ENCODE measurements around the gene HOXD11.

Gene HOXD11

GRCh38 chr2:176068419-176068832 lies 38.7 kb upstream of the HOXD11 start:
- Histone ChIP-seq H3K4me1 (peaks cover 0 to 30% (median 22%) of the 10 kb centered on the region in 4 donors), H3K27ac (no peak overlapping the region), H3K4me3 (no peak overlapping the region), H3K27me3 (peaks cover 0 to 72% of the 10 kb centered on the region in 2 donors), H3K36me3 (no peaks in the 10 kb centered on the region), H3K9me3 (no peaks in the 10 kb centered on the region)
- no peak for TF ChIP-seq CTCF (IDR thresholded peaks at IDR 0.05)
- DNase-seq = no peak
- intact Hi-C loops (cut with DNase I; ENCODE audit: low total_unique reads) = loop anchor here (5.0 kb wide), 1 partner anchor 46 kb away; no protein-coding TSS in a partner anchor

GRCh38 chr2:176071330-176072291 lies 35.5 kb upstream of the HOXD11 start:
- Histone ChIP-seq H3K4me3 (no peak overlapping the region), H3K9me3 (no peaks in the 10 kb centered on the region), H3K27me3 (peaks cover 0 to 100% of the 10 kb centered on the region in 2 donors), H3K4me1 (peaks cover 0 to 31% (median 23%) of the 10 kb centered on the region in 4 donors), H3K36me3 (no peaks in the 10 kb centered on the region), H3K27ac (no peak overlapping the region)
- intact Hi-C loops (cut with DNase I; ENCODE audit: low total_unique reads) = no loop called here
- no peak for TF ChIP-seq CTCF (IDR thresholded peaks at IDR 0.05)
- DNase-seq = no peak

- TF ChIP-seq CTCF (IDR thresholded peaks at IDR 0.05) = no peak
- intact Hi-C loops (cut with DNase I; ENCODE audit: low total_unique reads) = no loop called here
- no peak overlapping the region for H3K4me3 ChIP-seq
Measured at GRCh38 chr2:176072292-176072669, 34.8 kb upstream of the HOXD11 start.

GRCh38 chr2:176072951-176073904 lies 33.9 kb upstream of the HOXD11 start:
- Histone ChIP-seq H3K36me3 (no peaks in the 10 kb centered on the region), H3K4me1 (peaks cover 0 to 16% (median 9%) of the 10 kb centered on the region in 4 donors), H3K27ac (no peak overlapping the region), H3K27me3 (peaks cover 3 to 100% of the 10 kb centered on the region in 2 donors), H3K4me3 (no peak overlapping the region), H3K9me3 (no peaks in the 10 kb centered on the region)
- DNase-seq = no peak
- TF ChIP-seq CTCF (IDR thresholded peaks at IDR 0.05) = no peak
- intact Hi-C loops (cut with DNase I; ENCODE audit: low total_unique reads) = no loop called here

More at GRCh38 chr2:176072292-176072669, 34.8 kb upstream of the HOXD11 start:
- H3K36me3 ChIP-seq = no peaks in the 10 kb centered on the region
- no peaks in the 10 kb centered on the region for H3K9me3 ChIP-seq
- no peak for DNase-seq
- peaks cover 0 to 25% (median 17%) of the 10 kb centered on the region in 4 donors for H3K4me1 ChIP-seq
- H3K27ac ChIP-seq = no peak overlapping the region
- peaks cover 0 to 100% of the 10 kb centered on the region in 2 donors for H3K27me3 ChIP-seq

GRCh38 chr2:176074919-176075425 lies 32.1 kb upstream of the HOXD11 start:
- intact Hi-C loops (cut with DNase I; ENCODE audit: low total_unique reads) = no loop called here
- Histone ChIP-seq H3K27ac (no peak overlapping the region), H3K4me1 (peaks cover 0 to 20% (median 13%) of the 10 kb centered on the region in 4 donors), H3K9me3 (no peaks in the 10 kb centered on the region), H3K36me3 (no peaks in the 10 kb centered on the region), H3K27me3 (peaks cover 15 to 100% of the 10 kb centered on the region in 2 donors), H3K4me3 (no peak overlapping the region)
- no peak for DNase-seq
- no peak for TF ChIP-seq CTCF (IDR thresholded peaks at IDR 0.05)
